ENCODE measurements around the gene BICC1. TPM values are rescaled to one million over a fixed set of nuclear protein-coding genes. Genes with fewer than 3 reads are reported as not detected.
A peak's percentile ranks its signal among the peaks of the same experiment; 100 is the strongest.

Gene BICC1
- total and polyA plus RNA-seq, 2 of the 13 experiments (the other 11 are each of a cell fraction or from before 2014, with no cell fraction given): 0.18 to 1.5 TPM

DNA sequence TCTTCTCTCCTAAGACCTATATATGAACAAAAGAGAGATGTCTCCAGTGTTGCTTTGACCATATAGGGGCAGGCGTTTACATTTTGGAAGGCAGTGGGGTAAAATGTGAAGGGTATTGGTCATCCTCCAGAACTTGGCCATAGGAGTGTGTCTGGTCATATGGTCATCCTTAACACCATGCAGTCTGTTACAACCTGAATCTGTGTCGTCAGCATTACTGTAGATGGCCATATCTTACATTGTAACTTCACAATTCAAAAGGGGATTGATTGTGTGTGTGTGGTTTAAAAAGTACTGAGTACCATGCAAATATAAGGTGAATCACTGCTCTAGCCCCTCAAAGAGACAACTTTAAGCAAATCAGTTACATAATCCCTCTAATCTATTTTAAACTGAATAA, 311.7 kb downstream of the BICC1 start:
- intact Hi-C loops (cut with micrococcal nuclease; ENCODE audit: unreplicated experiment): no loop called here

DNA sequence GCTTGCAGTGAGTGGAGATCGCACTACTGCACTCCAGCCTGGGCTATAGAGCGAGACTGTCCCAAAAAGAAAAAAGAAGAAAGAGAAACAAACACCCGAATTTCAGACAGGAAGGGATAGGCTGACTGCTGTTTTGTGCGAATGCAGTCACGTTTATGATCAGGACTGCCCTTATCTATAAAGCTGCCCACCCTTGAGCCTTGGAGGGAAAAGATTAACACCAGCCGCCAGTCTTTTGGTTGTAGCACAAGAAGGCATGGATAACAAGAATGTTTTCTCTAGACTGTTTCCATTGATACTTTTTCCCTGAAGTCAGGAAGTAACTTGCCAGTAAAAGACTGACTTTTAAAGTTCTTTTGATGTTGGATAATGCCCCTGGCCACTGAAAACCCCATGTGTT, 314.0 kb downstream of the BICC1 start:
- 48% methylated on average over 6 of the region's 6 CpGs for WGBS (ENCODE audit: low lambda C conversion rate)
- POLR2A ChIA-PET: no interaction called here
- ATAC-seq (no peak), DNase-seq (ENCODE audit: low spot score) (no peak), FAIRE-seq (no peak)
- Histone ChIP-seq H3K4me2 (ENCODE audit: low read depth, low read length) (no peak overlapping the region), H4K20me1 (ENCODE audit: insufficient read depth, low read length) (no peaks in the 10 kb centered on the region), H3K79me2 (ENCODE audit: insufficient read depth, low read length) (no peaks in the 10 kb centered on the region), H3K4me1 (ENCODE audit: insufficient read depth, low read length) (no peaks in the 10 kb centered on the region), H3K4me3 (replicated peaks in 1 of 3; ENCODE audit: insufficient read depth in 1 of 3, low read depth in 2 of 3, low read length in 3 of 3) (no peak overlapping the region), H3K27ac (ENCODE audit: extremely low read length, insufficient read depth, low read length) (no peak overlapping the region), H2AFZ (ENCODE audit: low read length) (no peak overlapping the region), H3K27me3 (ENCODE audit: control insufficient read depth in 1 of 2, insufficient read depth in 2 of 2, low read length in 2 of 2) (no peaks in the 10 kb centered on the region), H3K9me3 (ENCODE audit: low read length) (no peaks in the 10 kb centered on the region), H3K9ac (ENCODE audit: insufficient read depth, low read depth, low read length) (no peak overlapping the region), H3K36me3 (replicated peaks in 1 of 2; ENCODE audit: control insufficient read depth in 1 of 2, insufficient read depth in 2 of 2, low read length in 2 of 2) (0 out of 5 replicates have a peak, but pooled peaks cover 0 to 1% of the 10 kb centered on the region in 2 experiments)
- in situ Hi-C loops (cut with HindIII; ENCODE audit: extremely low pct_ligation_motif_present, low pct_unique_long_range_greater_than_20kb) (no loop called here), intact Hi-C loops (cut with micrococcal nuclease; ENCODE audit: unreplicated experiment) (no loop called here)
- CTCF ChIA-PET (ENCODE audit: low intra/inter-chr PET ratio, low total read pairs): no interaction called here
- BruUV-seq (replicated peaks): no TSS peak
- TF ChIP-seq ZNF7 (CRISPR knock-in tag; IDR thresholded peaks at IDR 0.05) (no peak), ZMYM3 (CRISPR knock-in tag; IDR thresholded peaks at IDR 0.05) (no peak), SIN3A (IDR thresholded peaks at IDR 0.05; ENCODE audit: borderline replicate concordance, low read depth, low read length) (no peak), MYC (CRISPR knock-in tag; IDR thresholded peaks at IDR 0.05; ENCODE audit: borderline replicate concordance) (no peak), HES4 (CRISPR knock-in tag; IDR thresholded peaks at IDR 0.05; ENCODE audit: borderline replicate concordance) (no peak), TCF7 (IDR thresholded peaks at IDR 0.05; ENCODE audit: low read depth) (no peak), MED1 (CRISPR knock-in tag; IDR thresholded peaks at IDR 0.05) (no peak), ZNF460 (CRISPR knock-in tag; IDR thresholded peaks at IDR 0.05; ENCODE audit: borderline replicate concordance) (no peak), ZNF841 (CRISPR knock-in tag; IDR thresholded peaks at IDR 0.05; ENCODE audit: borderline replicate concordance) (no peak), TBP (CRISPR knock-in tag; IDR thresholded peaks at IDR 0.05) (no peak), ZMYM2 (CRISPR knock-in tag; IDR thresholded peaks at IDR 0.05) (no peak), ZNF629 (CRISPR knock-in tag; conservative IDR thresholded peaks at IDR 0.05) (no peak), FOXJ3 (CRISPR knock-in tag; IDR thresholded peaks at IDR 0.05; ENCODE audit: borderline replicate concordance) (no peak), KDM1A (CRISPR knock-in tag; IDR thresholded peaks at IDR 0.05) (no peak)
- TF ChIP-seq, protein P1, sequence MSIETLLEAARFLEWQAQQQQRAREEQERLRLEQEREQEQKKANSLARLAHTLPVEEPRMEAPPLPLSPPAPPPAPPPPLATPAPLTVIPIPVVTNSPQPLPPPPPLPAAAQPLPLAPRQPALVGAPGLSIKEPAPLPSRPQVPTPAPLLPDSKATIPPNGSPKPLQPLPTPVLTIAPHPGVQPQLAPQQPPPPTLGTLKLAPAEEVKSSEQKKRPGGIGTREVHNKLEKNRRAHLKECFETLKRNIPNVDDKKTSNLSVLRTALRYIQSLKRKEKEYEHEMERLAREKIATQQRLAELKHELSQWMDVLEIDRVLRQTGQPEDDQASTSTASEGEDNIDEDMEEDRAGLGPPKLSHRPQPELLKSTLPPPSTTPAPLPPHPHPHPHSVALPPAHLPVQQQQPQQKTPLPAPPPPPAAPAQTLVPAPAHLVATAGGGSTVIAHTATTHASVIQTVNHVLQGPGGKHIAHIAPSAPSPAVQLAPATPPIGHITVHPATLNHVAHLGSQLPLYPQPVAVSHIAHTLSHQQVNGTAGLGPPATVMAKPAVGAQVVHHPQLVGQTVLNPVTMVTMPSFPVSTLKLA (IDR thresholded peaks at IDR 0.05): no peak
- TF ChIP-seq, protein P2, sequence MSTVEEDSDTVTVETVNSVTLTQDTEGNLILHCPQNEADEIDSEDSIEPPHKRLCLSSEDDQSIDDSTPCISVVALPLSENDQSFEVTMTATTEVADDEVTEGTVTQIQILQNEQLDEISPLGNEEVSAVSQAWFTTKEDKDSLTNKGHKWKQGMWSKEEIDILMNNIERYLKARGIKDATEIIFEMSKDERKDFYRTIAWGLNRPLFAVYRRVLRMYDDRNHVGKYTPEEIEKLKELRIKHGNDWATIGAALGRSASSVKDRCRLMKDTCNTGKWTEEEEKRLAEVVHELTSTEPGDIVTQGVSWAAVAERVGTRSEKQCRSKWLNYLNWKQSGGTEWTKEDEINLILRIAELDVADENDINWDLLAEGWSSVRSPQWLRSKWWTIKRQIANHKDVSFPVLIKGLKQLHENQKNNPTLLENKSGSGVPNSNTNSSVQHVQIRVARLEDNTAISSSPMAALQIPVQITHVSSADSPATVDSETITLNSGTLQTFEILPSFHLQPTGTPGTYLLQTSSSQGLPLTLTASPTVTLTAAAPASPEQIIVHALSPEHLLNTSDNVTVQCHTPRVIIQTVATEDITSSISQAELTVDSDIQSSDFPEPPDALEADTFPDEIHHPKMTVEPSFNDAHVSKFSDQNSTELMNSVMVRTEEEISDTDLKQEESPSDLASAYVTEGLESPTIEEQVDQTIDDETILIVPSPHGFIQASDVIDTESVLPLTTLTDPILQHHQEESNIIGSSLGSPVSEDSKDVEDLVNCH (CRISPR knock-in tag; IDR thresholded peaks at IDR 0.05): no peak

More for the DNA sequence above, 311.7 kb downstream of the BICC1 start:
- Histone ChIP-seq H3K36me3 (replicated peaks in 1 of 2; ENCODE audit: control insufficient read depth in 1 of 2, insufficient read depth in 2 of 2, low read length in 2 of 2) (peaks cover 0 to 1% of the 10 kb centered on the region in 2 experiments; a peak in 1 of 5 replicates), H3K79me2 (ENCODE audit: insufficient read depth, low read length) (no peaks in the 10 kb centered on the region), H3K4me2 (ENCODE audit: low read depth, low read length) (no peak overlapping the region), H3K27me3 (ENCODE audit: control insufficient read depth in 1 of 2, insufficient read depth in 2 of 2, low read length in 2 of 2) (no peaks in the 10 kb centered on the region), H3K9ac (ENCODE audit: insufficient read depth, low read depth, low read length) (no peak overlapping the region), H3K9me3 (ENCODE audit: low read length) (no peaks in the 10 kb centered on the region), H3K4me3 (replicated peaks in 1 of 3; ENCODE audit: insufficient read depth in 1 of 3, low read depth in 2 of 3, low read length in 3 of 3) (no peak overlapping the region), H3K27ac (ENCODE audit: extremely low read length, insufficient read depth, low read length) (no peak overlapping the region), H2AFZ (ENCODE audit: low read length) (no peak overlapping the region), H4K20me1 (ENCODE audit: insufficient read depth, low read length) (no peaks in the 10 kb centered on the region), H3K4me1 (ENCODE audit: insufficient read depth, low read length) (no peaks in the 10 kb centered on the region)
- peak; percentile 42; the same call in 1 of the 2 replicates for TF ChIP-seq MAFF (IDR thresholded peaks at IDR 0.05; ENCODE audit: low read depth, low read length)
- TF ChIP-seq NFYC (CRISPR knock-in tag; IDR thresholded peaks at IDR 0.05): no peak
- peak; percentile 31 to 61; a peak in 2 of 4 replicates for TF ChIP-seq MAFK (conservative IDR thresholded peaks at IDR 0.05 in 1 of 2, IDR thresholded peaks at IDR 0.05 in 1 of 2; ENCODE audit: low read length in 2 of 2)
- BruUV-seq (replicated peaks): no TSS peak
- FAIRE-seq: no peak
- DNase-seq (ENCODE audit: low spot score): no peak
- ATAC-seq: no peak
- ChIA-PET POLR2A (no interaction called here), CTCF (ENCODE audit: low intra/inter-chr PET ratio, low total read pairs) (no interaction called here)
- WGBS (ENCODE audit: low lambda C conversion rate): 88% methylated on average over 2 of the region's 2 CpGs
- in situ Hi-C loops (cut with HindIII; ENCODE audit: extremely low pct_ligation_motif_present, low pct_unique_long_range_greater_than_20kb): no loop called here
